Progenitor cell of endocrine pancreas (in vitro differentiated cells): Measurements from ENCODE around the gene THSD7A. TPM values are rescaled to one million over a fixed set of nuclear protein-coding genes. Genes with fewer than 3 reads are reported as not detected.
"Not testable (repeated sequence)": the region's sequence is repeated elsewhere in the genome, so short reads cannot be mapped to it uniquely, and the experiment has no call there.

ENCODE experiments used
- DNase-seq: peaks from one replicate; pipeline ENCODE4 v3.0.0; 2021; ENCODE audit warnings: low spot score; ENCODE audit not compliant: unreplicated experiment
- H3K27ac Mint-ChIP-seq: 2 replicates; pipeline ENCODE4 v1.8.0; 2021; ENCODE audit warnings: mild to moderate bottlenecking, moderate library complexity, mixed read lengths
- H3K27me3 Mint-ChIP-seq: 2 replicates; pipeline ENCODE4 v1.8.0; 2021; ENCODE audit warnings: mixed read lengths
- H3K36me3 Mint-ChIP-seq: 2 replicates; pipeline ENCODE4 v1.8.0; 2022; ENCODE audit warnings: mixed read lengths; ENCODE audit not compliant: insufficient read depth
- H3K4me1 Mint-ChIP-seq: 2 replicates; pipeline ENCODE4 v1.8.0; 2021; ENCODE audit warnings: low read depth, mixed read lengths
- H3K4me3 Mint-ChIP-seq: 2 replicates; pipeline ENCODE4 v1.8.0; 2021; ENCODE audit warnings: low read depth, mild to moderate bottlenecking, moderate library complexity, mixed read lengths
- H3K9me3 Mint-ChIP-seq: 2 replicates; pipeline ENCODE4 v1.8.0; 2021; ENCODE audit warnings: low read depth, mixed read lengths
- total RNA-seq: library from RNA; stranded (reverse); gene quantifications from 2 replicates; pipeline ENCODE4 v1.2.1, GENCODE V29; 2021
- TF ChIP-seq, protein P1 (sequence below): fragments of 200-600 bp; sonication (generic); IDR thresholded peaks from one replicate; pipeline ENCODE4 v1.5.0; 2021; ENCODE audit warnings: antibody characterized with exemption, mild to moderate bottlenecking; ENCODE audit not compliant: unreplicated experiment

The THSD7A gene
- total RNA-seq, 1 donor from 2014 or later = 4.7 TPM

GRCh38 chr7:11533229-11533820, 298.7 kb downstream of the THSD7A start:
- no peaks in the 10 kb centered on the region for H3K36me3 Mint-ChIP-seq
- no peak overlapping the region for H3K27ac Mint-ChIP-seq
- TF ChIP-seq, protein P1, sequence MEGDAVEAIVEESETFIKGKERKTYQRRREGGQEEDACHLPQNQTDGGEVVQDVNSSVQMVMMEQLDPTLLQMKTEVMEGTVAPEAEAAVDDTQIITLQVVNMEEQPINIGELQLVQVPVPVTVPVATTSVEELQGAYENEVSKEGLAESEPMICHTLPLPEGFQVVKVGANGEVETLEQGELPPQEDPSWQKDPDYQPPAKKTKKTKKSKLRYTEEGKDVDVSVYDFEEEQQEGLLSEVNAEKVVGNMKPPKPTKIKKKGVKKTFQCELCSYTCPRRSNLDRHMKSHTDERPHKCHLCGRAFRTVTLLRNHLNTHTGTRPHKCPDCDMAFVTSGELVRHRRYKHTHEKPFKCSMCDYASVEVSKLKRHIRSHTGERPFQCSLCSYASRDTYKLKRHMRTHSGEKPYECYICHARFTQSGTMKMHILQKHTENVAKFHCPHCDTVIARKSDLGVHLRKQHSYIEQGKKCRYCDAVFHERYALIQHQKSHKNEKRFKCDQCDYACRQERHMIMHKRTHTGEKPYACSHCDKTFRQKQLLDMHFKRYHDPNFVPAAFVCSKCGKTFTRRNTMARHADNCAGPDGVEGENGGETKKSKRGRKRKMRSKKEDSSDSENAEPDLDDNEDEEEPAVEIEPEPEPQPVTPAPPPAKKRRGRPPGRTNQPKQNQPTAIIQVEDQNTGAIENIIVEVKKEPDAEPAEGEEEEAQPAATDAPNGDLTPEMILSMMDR = no peak
- H3K4me1 Mint-ChIP-seq = no peaks in the 10 kb centered on the region
- H3K27me3 Mint-ChIP-seq = no peaks in the 10 kb centered on the region
- H3K4me3 Mint-ChIP-seq = no peak overlapping the region
- no peak for DNase-seq
- no peaks in the 10 kb centered on the region for H3K9me3 Mint-ChIP-seq

DNA sequence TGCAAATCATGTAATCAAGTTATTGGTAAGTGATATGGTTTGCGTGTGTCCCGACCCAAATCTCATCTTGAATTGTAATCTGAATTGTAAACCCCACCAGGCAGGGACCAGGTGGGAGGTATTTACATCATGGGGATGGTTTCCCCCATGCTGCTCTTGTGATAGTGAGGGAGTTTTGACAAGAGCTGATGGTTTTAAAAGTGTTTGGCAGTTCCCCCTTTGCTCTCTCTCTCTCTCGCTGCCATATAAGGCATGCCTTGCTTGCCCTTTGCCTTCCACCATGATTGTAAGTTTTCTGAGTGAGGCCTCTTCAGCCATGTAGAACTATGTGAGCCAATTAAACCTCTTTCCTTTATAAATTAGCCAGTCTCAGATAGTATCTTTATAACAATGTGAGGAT, 302.6 kb downstream of the THSD7A start:
- no peak for DNase-seq
- H3K9me3 Mint-ChIP-seq = peaks cover 3% of the 10 kb centered on the region
- peaks cover 1% of the 10 kb centered on the region for H3K36me3 Mint-ChIP-seq
- H3K4me1 Mint-ChIP-seq = no peaks in the 10 kb centered on the region
- H3K27me3 Mint-ChIP-seq = no peaks in the 10 kb centered on the region
- no peak overlapping the region for H3K4me3 Mint-ChIP-seq
- H3K27ac Mint-ChIP-seq = no peak overlapping the region
- TF ChIP-seq, protein P1 = no peak

GRCh38 chr7:11527707-11528106, 304.3 kb downstream of the THSD7A start:
- TF ChIP-seq, protein P1 = no peak
- Mint-ChIP-seq H3K27me3 (no peaks in the 10 kb centered on the region), H3K4me3 (no peak overlapping the region), H3K9me3 (peaks cover 3% of the 10 kb centered on the region), H3K4me1 (no peaks in the 10 kb centered on the region), H3K36me3 (peaks cover 1% of the 10 kb centered on the region), H3K27ac (no peak overlapping the region)
- no peak for DNase-seq

DNA sequence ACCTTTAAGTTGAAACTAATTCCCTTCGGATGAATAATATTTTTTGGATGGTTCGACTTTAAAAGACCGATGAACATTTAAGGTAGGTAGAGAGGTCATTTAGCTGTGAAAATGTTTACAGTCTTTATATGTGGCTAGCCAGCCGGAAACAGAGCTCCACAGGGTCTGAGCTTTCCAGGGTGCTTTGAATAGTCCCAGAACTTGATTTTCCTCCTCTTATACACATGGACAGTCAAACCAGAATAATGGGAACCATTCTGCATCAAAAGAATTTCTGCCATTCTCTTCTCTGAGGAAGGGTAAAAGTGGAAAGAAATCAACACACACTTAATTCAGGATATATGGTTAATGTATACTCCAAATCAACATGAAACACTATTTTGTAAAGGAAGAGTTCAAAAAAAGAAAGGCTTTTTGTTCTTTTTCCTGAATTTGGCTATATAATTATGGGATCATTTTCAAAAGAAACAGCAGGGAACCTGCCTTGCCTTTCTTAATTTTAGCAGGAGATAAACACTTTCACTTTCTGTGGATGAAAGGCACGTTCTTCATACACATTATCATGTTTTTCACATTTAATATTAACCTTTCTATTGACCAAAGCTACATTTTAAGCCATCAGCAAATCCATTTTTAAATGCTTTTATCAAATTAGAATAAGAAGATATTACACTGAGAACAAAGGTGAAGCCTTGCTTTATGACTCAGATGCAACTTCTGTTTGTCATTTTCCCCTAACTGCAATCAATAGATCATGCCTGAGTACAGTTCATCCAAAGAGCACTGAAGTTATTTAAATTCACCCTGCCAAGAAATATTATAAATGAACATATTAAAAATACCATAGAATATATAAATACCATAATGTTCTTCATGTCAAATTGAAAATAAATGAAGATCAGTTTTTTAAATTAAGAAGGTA, 307.3 kb downstream of the THSD7A start:
- TF ChIP-seq, protein P1 = no peak
- Mint-ChIP-seq H3K4me3 (no peak overlapping the region), H3K9me3 (peaks cover 3% of the 10 kb centered on the region), H3K4me1 (peaks cover 8% of the 10 kb centered on the region), H3K27me3 (no peaks in the 10 kb centered on the region), H3K27ac (no peak overlapping the region), H3K36me3 (peaks cover 1% of the 10 kb centered on the region)
- DNase-seq = no peak

GRCh38 chr7:11521964-11522499, 310.0 kb downstream of the THSD7A start:
- not testable (repeated sequence) for DNase-seq, H3K27me3 Mint-ChIP-seq, H3K27ac Mint-ChIP-seq, H3K4me3 Mint-ChIP-seq, H3K9me3 Mint-ChIP-seq, H3K36me3 Mint-ChIP-seq
- H3K4me1 Mint-ChIP-seq = peaks cover 11% of the 10 kb centered on the region
